Fibroblast of lung (primary cell): ENCODE results near the gene CFAP92. TPM values are rescaled to one million over a fixed set of nuclear protein-coding genes. Genes with fewer than 3 reads are reported as not detected.

Source experiments
- DNase-seq, 2 donors: peaks; one replicate each; pipeline versions ENCODE4 v3.0.0 to v3.0.0-alpha.2; 2010; ENCODE audit warnings: low read depth in 2 of 2
- H2AFZ ChIP-seq: 2 replicates; pipeline ENCODE4 v1.5.1; 2012; ENCODE audit warnings: low read length, control low read depth, inconsistent platforms
- H3K27ac ChIP-seq: 2 replicates; pipeline ENCODE4 v1.5.1; 2011; ENCODE audit warnings: low read length, control low read depth; ENCODE audit not compliant: insufficient read depth
- H3K27me3 ChIP-seq: 2 replicates; pipeline ENCODE4 v1.5.1; 2011; ENCODE audit warnings: mild to moderate bottlenecking, low read length; ENCODE audit not compliant: control insufficient read depth, insufficient read depth
- H3K36me3 ChIP-seq: 2 replicates; pipeline ENCODE4 v1.5.1; 2011; ENCODE audit warnings: low read length; ENCODE audit not compliant: control insufficient read depth, insufficient read depth
- H3K4me1 ChIP-seq: 2 replicates; pipeline ENCODE4 v1.5.1; 2011; ENCODE audit warnings: low read length; ENCODE audit not compliant: control insufficient read depth, insufficient read depth; ENCODE audit errors: extremely low read depth
- H3K4me2 ChIP-seq: 2 replicates; pipeline ENCODE4 v1.5.1; 2011; ENCODE audit warnings: low read length, control low read depth; ENCODE audit not compliant: insufficient read depth; ENCODE audit errors: extremely low read depth
- H3K4me3 ChIP-seq, 4 experiments: fragments of 200-600 bp in 1 of 4; sonication (generic) in 1 of 4; replicated peaks in 1 of 4; 2 replicates each; pipeline ENCODE4 v1.5.1; 2011 to 2016; ENCODE audit warnings: low read length in 4 of 4, low read depth in 3 of 4, mild to moderate bottlenecking in 3 of 4, control low read depth in 2 of 4, inconsistent platforms in 1 of 4, mixed read lengths in 1 of 4; ENCODE audit not compliant: insufficient read depth in 1 of 4; ENCODE audit errors: control extremely low read depth in 1 of 4
- H3K79me2 ChIP-seq: 2 replicates; pipeline ENCODE4 v1.5.1; 2012; ENCODE audit warnings: mild to moderate bottlenecking, low read length, inconsistent platforms; ENCODE audit not compliant: control insufficient read depth, insufficient read depth
- H3K9ac ChIP-seq: 2 replicates; pipeline ENCODE4 v1.5.1; 2011; ENCODE audit warnings: mild to moderate bottlenecking, low read length, control low read depth; ENCODE audit not compliant: insufficient read depth
- H3K9me3 ChIP-seq: 2 replicates; pipeline ENCODE4 v1.5.1; 2012; ENCODE audit warnings: low read depth, low read length; ENCODE audit not compliant: control insufficient read depth, insufficient read depth
- H4K20me1 ChIP-seq: 2 replicates; pipeline ENCODE4 v1.5.1; 2011; ENCODE audit warnings: low read length; ENCODE audit not compliant: control insufficient read depth, insufficient read depth; ENCODE audit errors: extremely low read depth
- EZH2 ChIP-seq: IDR thresholded peaks from 2 replicates; pipeline ENCODE4 v1.5.1; 2012; ENCODE audit warnings: low read length, control low read depth, mild to moderate bottlenecking; ENCODE audit errors: missing control alignments
- polyA plus RNA-seq, 2 donors: library from polyadenylated mRNA; depleted of rRNA in 1 of 2; stranded (reverse) in 1 of 2; unstranded in 1 of 2; fragments of >200 nt; gene quantifications; 2 replicates each; pipeline ENCODE4 v1.2.1, GENCODE V29; 2011 to 2012; ENCODE audit warnings: missing spikeins in 1 of 2
- total RNA-seq: library from RNA; depleted of rRNA; stranded (reverse); fragments of >200 nt; gene quantifications from 2 replicates; pipeline ENCODE4 v1.2.1, GENCODE V29; 2014
- TF ChIP-seq, protein P1 (sequence below), 2 donors: IDR thresholded peaks in 1 of 2; conservative IDR thresholded peaks in 1 of 2; 1 replicate in 1 of 2; 2 replicates in 1 of 2; pipeline ENCODE4 v1.5.1; 2011 to 2012; ENCODE audit warnings: low read length in 2 of 2, control low read depth in 1 of 2, inconsistent platforms in 1 of 2, low read depth in 1 of 2, mild to moderate bottlenecking in 1 of 2

CFAP92 gene
- total and polyA plus RNA-seq, 2 donors (not counting 1 experiment from before 2014, with no cell fraction given): 0.07 TPM; not detected in 1

DNA sequence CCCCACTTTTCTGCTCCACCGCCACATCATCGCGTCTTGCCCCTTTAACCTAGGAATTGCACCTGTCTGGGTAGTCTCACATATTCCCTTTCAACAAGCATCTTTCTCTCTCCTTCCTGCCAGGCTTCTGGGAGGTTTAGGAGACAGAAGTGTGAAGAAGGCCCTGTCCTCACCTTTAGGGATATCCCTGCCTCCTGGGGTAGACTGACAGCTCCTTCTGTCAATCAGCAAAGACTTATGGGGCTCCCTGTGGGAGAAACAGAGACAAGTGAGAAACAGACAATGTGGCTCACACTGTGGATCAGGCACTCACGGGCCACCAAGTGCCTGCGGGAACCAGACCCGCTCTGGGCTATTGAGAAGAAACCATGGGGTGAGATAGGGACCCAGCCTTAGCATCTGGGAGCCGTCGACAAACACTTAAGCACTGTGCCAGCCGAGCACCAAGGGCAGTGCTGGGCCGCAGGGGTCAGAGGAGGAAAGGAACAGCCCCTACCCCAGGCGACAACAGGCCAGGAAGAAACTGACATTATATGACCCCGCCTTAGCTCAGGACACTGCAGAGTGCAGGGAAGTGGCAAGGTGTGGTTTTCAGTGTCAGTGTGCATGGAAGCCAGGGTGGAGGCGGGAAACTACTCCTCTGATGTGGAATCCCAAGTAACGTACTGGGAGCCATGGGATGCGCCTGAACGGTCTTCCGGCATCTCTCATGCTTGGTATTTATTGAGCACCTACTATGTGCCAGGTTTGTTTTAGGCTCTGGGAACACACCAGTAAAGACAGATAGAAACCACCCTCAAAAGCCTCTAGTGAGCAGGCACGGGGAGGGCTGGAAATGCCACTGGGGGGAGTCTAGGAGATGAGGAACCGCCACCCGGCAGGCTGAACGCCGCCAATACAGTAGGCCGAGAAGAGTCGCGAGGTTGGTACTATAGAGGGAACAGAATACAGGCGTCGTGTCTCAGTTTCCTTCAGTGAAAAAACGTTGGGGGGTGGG, 9.0 kb upstream of the CFAP92 start:
- Histone ChIP-seq H3K27me3 (peaks cover 54% of the 10 kb centered on the region), H4K20me1 (no peaks in the 10 kb centered on the region), H2AFZ (no peak overlapping the region), H3K27ac (no peak overlapping the region), H3K4me3 (no peak overlapping the region), H3K4me1 (peaks cover 5% of the 10 kb centered on the region), H3K9ac (no peak overlapping the region), H3K36me3 (no peaks in the 10 kb centered on the region), H3K79me2 (no peaks in the 10 kb centered on the region), H3K9me3 (no peaks in the 10 kb centered on the region), H3K4me2 (no peak overlapping the region)
- DNase-seq: no peak
- TF ChIP-seq, protein P1, sequence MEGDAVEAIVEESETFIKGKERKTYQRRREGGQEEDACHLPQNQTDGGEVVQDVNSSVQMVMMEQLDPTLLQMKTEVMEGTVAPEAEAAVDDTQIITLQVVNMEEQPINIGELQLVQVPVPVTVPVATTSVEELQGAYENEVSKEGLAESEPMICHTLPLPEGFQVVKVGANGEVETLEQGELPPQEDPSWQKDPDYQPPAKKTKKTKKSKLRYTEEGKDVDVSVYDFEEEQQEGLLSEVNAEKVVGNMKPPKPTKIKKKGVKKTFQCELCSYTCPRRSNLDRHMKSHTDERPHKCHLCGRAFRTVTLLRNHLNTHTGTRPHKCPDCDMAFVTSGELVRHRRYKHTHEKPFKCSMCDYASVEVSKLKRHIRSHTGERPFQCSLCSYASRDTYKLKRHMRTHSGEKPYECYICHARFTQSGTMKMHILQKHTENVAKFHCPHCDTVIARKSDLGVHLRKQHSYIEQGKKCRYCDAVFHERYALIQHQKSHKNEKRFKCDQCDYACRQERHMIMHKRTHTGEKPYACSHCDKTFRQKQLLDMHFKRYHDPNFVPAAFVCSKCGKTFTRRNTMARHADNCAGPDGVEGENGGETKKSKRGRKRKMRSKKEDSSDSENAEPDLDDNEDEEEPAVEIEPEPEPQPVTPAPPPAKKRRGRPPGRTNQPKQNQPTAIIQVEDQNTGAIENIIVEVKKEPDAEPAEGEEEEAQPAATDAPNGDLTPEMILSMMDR (conservative IDR thresholded peaks at IDR 0.05 in 1 of 2, IDR thresholded peaks at IDR 0.05 in 1 of 2; ENCODE audit: low read depth in 1 of 2, low read length in 2 of 2): no peak
- TF ChIP-seq EZH2: peak; percentile 27

DNA sequence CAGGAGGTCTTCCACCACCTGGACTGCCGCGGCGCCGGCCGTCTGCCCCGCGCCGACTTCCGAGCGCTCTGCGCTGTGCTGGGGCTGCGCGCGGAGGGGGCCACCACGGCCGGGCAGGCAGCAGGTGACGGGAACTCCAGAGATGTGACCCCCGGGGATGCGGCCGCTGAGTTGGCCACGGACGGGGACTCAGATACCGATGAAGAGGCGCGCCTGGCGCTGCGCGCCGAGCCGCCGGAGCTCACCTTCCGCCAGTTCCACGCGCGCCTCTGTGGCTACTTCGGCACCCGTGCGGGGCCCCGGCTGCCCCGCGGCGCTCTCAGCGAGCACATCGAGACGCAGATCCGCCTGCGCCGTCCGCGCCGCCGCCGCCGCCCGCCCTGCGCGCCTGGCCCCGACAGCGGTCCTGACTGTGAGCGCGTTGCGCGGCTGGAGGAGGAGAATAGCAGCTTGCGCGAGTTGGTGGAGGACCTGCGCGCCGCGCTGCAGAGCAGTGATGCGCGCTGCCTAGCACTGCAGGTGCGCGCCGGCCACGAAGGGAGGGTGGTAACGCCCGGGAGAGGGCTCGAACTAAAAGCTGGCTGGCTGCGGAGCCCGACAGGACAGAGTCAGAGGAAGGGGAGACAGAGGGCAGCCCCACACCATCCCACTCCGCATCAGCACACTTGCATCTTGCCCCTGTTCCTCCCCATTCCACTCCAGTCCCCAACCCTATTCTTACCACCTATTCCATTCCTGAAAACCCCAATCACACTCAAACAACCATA, 8.1 kb upstream of the CFAP92 start:
- Histone ChIP-seq H3K9me3 (no peaks in the 10 kb centered on the region), H2AFZ (no peak overlapping the region), H3K27ac (no peak overlapping the region), H3K4me1 (peaks cover 5% of the 10 kb centered on the region), H3K36me3 (no peaks in the 10 kb centered on the region), H3K27me3 (peaks cover 59% of the 10 kb centered on the region), H3K4me2 (no peak overlapping the region), H3K9ac (no peak overlapping the region), H3K4me3 (peak overlapping the region in 1 of 4 experiments; percentile 46), H3K79me2 (no peaks in the 10 kb centered on the region), H4K20me1 (no peaks in the 10 kb centered on the region)
- DNase-seq: peak in 1 of 2 donors; percentile 25
- TF ChIP-seq, protein P1 (conservative IDR thresholded peaks at IDR 0.05 in 1 of 2, IDR thresholded peaks at IDR 0.05 in 1 of 2; ENCODE audit: low read depth in 1 of 2, low read length in 2 of 2): no peak
- peak; percentile 89 for TF ChIP-seq EZH2
